K562 (cell line): ENCODE measurements around the gene UTP15. TPM values are rescaled to one million over a fixed set of nuclear protein-coding genes. Genes with fewer than 3 reads are reported as not detected.

ENCODE experiments used
- ATAC-seq: fragments of 200-7000 bp; cut with Tn5 transposase; 3 replicates; pipeline ENCODE4 v1.9.1; 2020; ENCODE audit warnings: moderate library complexity
- BruUV-seq: library from RNA; stranded (reverse); fragments of 400-500 nt; replicated peaks from 2 replicates; lab custom pipeline; 2021; lab: Mats Ljungman, UMichigan
- CTCF ChIA-PET: fragments of 300-600 bp; formaldehyde crosslinking; extraction: SDS; loops from one replicate; lab custom pipeline; 2021; ENCODE audit warnings: low intra/inter-chr PET ratio; lab: Yijun Ruan, JAX
- POLR2A ChIA-PET: fragments of 300-600, 350-650 bp; sonication (Branson Sonifier 250); formaldehyde crosslinking; extraction: SDS; loops from one replicate; lab custom pipeline; 2021; ENCODE audit warnings: antibody characterized with exemption, inconsistent platforms; lab: Yijun Ruan, JAX
- DNase-seq, 4 experiments: peaks; one replicate each; pipeline versions ENCODE4 v3.0.0 to v3.0.0-alpha.2; 2011 to 2018; ENCODE audit warnings: low spot score in 3 of 4, mixed read lengths in 3 of 4; ENCODE audit errors: extremely low read depth in 1 of 4
- FAIRE-seq: peaks from 2 replicates; lab custom pipeline; 2011; peaks lifted over from hg19 to GRCh38; lab: Jason Lieb, UNC
- H2AFZ ChIP-seq: 2 replicates; pipeline ENCODE4 v1.6.0; 2011; ENCODE audit warnings: low read depth, low read length, control low read depth, inconsistent platforms
- H3K27ac ChIP-seq: fragments of 200-600 bp; 3 replicates; pipeline ENCODE4 v1.8.0; 2011; ENCODE audit warnings: low read depth, mild to moderate bottlenecking, control low read depth, inconsistent platforms, low read length, moderate library complexity, mixed read lengths; ENCODE audit errors: extremely low read depth
- H3K27me3 ChIP-seq, 2 experiments: fragments of 300-600 bp in 1 of 2; 2 replicates in 1 of 2; 3 replicates in 1 of 2; pipeline versions ENCODE4 v1.6.0 to v1.8.0; 2011; ENCODE audit warnings: inconsistent platforms in 2 of 2, low read length in 2 of 2, mild to moderate bottlenecking in 1 of 2, mixed read lengths in 1 of 2, moderate library complexity in 1 of 2; ENCODE audit not compliant: control insufficient read depth in 2 of 2, insufficient read depth in 2 of 2
- H3K36me3 ChIP-seq: fragments of 300-600 bp; 3 replicates; pipeline ENCODE4 v1.8.0; 2011; ENCODE audit warnings: mild to moderate bottlenecking, low read length, inconsistent platforms; ENCODE audit not compliant: control insufficient read depth, insufficient read depth
- H3K4me1 ChIP-seq, 2 experiments: fragments of 200-600 bp in 1 of 2; replicated peaks in 1 of 2; 2 replicates in 1 of 2; 3 replicates in 1 of 2; pipeline versions ENCODE4 v1.5.1 to v1.8.0; 2011; ENCODE audit warnings: inconsistent platforms in 2 of 2, low read length in 2 of 2, mild to moderate bottlenecking in 1 of 2, mixed read lengths in 1 of 2, moderate library complexity in 1 of 2; ENCODE audit not compliant: control insufficient read depth in 2 of 2, insufficient read depth in 2 of 2
- H3K4me2 ChIP-seq: 2 replicates; pipeline ENCODE4 v1.6.1; 2011; ENCODE audit warnings: low read length, control low read depth, inconsistent platforms, mixed read lengths; ENCODE audit not compliant: insufficient read depth
- H3K4me3 ChIP-seq: fragments of 200-600 bp; sonication (generic), shearing (Covaris generic); 2 replicates; pipeline ENCODE4 v1.5.1; 2016; ENCODE audit warnings: control low read depth, inconsistent platforms
- H3K79me2 ChIP-seq: fragments of 200-600 bp; 3 replicates; pipeline ENCODE4 v1.8.0; 2011; ENCODE audit warnings: low read length, inconsistent platforms; ENCODE audit not compliant: control insufficient read depth, insufficient read depth
- H3K9ac ChIP-seq, 2 experiments: 2 replicates each; pipeline versions ENCODE4 v1.6.0 to v1.6.1; 2011; ENCODE audit warnings: low read depth in 2 of 2, low read length in 2 of 2, control low read depth in 1 of 2, inconsistent platforms in 1 of 2, mild to moderate bottlenecking in 1 of 2, mixed read lengths in 1 of 2; ENCODE audit not compliant: insufficient read depth in 1 of 2
- H3K9me1 ChIP-seq: one replicate; pipeline ENCODE4 v1.6.0; 2011; ENCODE audit warnings: inconsistent platforms, mild to moderate bottlenecking, low read length, moderate library complexity; ENCODE audit not compliant: control insufficient read depth, insufficient read depth
- H3K9me3 ChIP-seq: replicated peaks from 2 replicates; pipeline ENCODE4 v1.5.1; 2011; ENCODE audit warnings: low read depth, low read length, inconsistent platforms; ENCODE audit not compliant: control insufficient read depth, insufficient read depth
- H4K20me1 ChIP-seq: replicated peaks from 2 replicates; pipeline ENCODE4 v1.6.1; 2011; ENCODE audit warnings: low read length, inconsistent platforms, mixed read lengths; ENCODE audit not compliant: control insufficient read depth, insufficient read depth
- AFF1 ChIP-seq, 2 experiments: fragments of 450-650 bp; IDR thresholded peaks; 2 replicates each; pipeline ENCODE4 v1.6.1; 2018; ENCODE audit warnings: mild to moderate bottlenecking in 2 of 2, low read depth in 1 of 2; ENCODE audit not compliant: partially characterized antibody in 2 of 2
- CTCF ChIP-seq, 3 experiments: IDR thresholded peaks in 2 of 3; conservative IDR thresholded peaks in 1 of 3; 2 replicates each; pipeline ENCODE4 v1.5.1; 2011 to 2012; ENCODE audit warnings: low read length in 3 of 3, mild to moderate bottlenecking in 3 of 3, control low read depth in 2 of 3, improper control_type of control experiment in 1 of 3, inconsistent platforms in 1 of 3, low read depth in 1 of 3, mixed read lengths in 1 of 3, moderate library complexity in 1 of 3; ENCODE audit not compliant: insufficient read depth in 2 of 3
- E2F4 ChIP-seq: sonication (generic); formaldehyde crosslinking; IDR thresholded peaks from 2 replicates; pipeline ENCODE4 v1.8.0; 2022; ENCODE audit warnings: mild to moderate bottlenecking, low read depth, missing genetic modification reagents
- FOSL1 ChIP-seq: fragments of 200-800 bp; sonication (Bioruptor generic); conservative IDR thresholded peaks from 2 replicates; pipeline ENCODE4 v1.6.1; 2016; ENCODE audit warnings: missing genetic modification characterization, missing compliant biosample characterization
- PKNOX1 ChIP-seq: fragments of 450-650 bp; IDR thresholded peaks from 2 replicates; pipeline ENCODE4 v1.6.1; 2016
- ZNF212 ChIP-seq: fragments of 450-650 bp; formaldehyde crosslinking; IDR thresholded peaks from 2 replicates; pipeline ENCODE4 v1.4.0; 2020; ENCODE audit warnings: mild to moderate bottlenecking
- WGBS: fragments of 100-300 bp; shearing (Covaris generic); methylation state at CpG from one replicate; pipeline ENCODE4 v1.1.6; 2016; ENCODE audit warnings: low coverage, mixed read lengths; ENCODE audit not compliant: insufficient coverage; ENCODE audit errors: missing lambda C conversion rate; 5-methylcytosine and 5-hydroxymethylcytosine counted together
- in situ Hi-C: fragments of 300-500 bp; cut with MboI; formaldehyde crosslinking; loops from 4 replicates; pipeline ENCODE4 v1.15.0; 2018; ENCODE audit warnings: inconsistent platforms, mixed read lengths
- intact Hi-C: fragments of 100-400 bp; cut with micrococcal nuclease; formaldehyde crosslinking; loops from 2 replicates; pipeline ENCODE4 v1.14.2; 2022
- polyA plus RNA-seq, 8 experiments: library from polyadenylated mRNA; depleted of rRNA in 4 of 8; stranded (reverse) in 5 of 8; unstranded in 3 of 8; fragments of >200 nt; fragmentation: Nextera tagmentation in 2 of 8; fragmentation: Illumina TruSeq in 1 of 8; extraction: Ambion mirVana in 2 of 8; extraction: Trizol in 1 of 8; gene quantifications; 2 replicates each; pipeline versions ENCODE4 v1.2.1 to v1.2.3, GENCODE V29; 2011 to 2014; ENCODE audit warnings: inconsistent platforms in 1 of 8, missing spikeins in 1 of 8
- total RNA-seq, 7 experiments: library from RNA; depleted of rRNA in 6 of 7; stranded (reverse); fragments of >200 nt in 6 of 7; fragmentation: Illumina TruSeq in 2 of 7; extraction: Trizol in 2 of 7; gene quantifications; 2 replicates each; pipeline versions ENCODE4 v1.2.1 to v1.2.3, GENCODE V29; 2011 to 2021; ENCODE audit warnings: low replicate concordance in 1 of 7

The UTP15 gene
- total and polyA plus RNA-seq, 9 of the 15 experiments (the other 6 are each of a cell fraction or from before 2014, with no cell fraction given): 28.1 to 49.3 (median 37.0) TPM

- no peak for TF ChIP-seq AFF1 (IDR thresholded peaks at IDR 0.05; ENCODE audit: low read depth in 1 of 2, partially characterized antibody in 2 of 2)
- TF ChIP-seq ZNF212 (CRISPR knock-in tag): no peak
- TF ChIP-seq PKNOX1: no peak
- TF ChIP-seq FOSL1 (tag): no peak
Observed at GRCh38 chr5:73552642-73553041, 12.9 kb upstream of the UTP15 start (continued).

GRCh38 chr5:73558950-73559349 lies 6.6 kb upstream of the UTP15 start:
- H2AFZ ChIP-seq: no peak overlapping the region
- peaks cover 11% of the 10 kb centered on the region for H3K79me2 ChIP-seq
- intact Hi-C loops: no loop called here
- no peak overlapping the region for H3K9ac ChIP-seq
- peaks cover 34% of the 10 kb centered on the region; the same call in 2 of the 3 replicates for H3K36me3 ChIP-seq
- H3K27me3 ChIP-seq: no peaks in the 10 kb centered on the region
- WGBS: 38% methylated on average over 1 of the region's 1 CpG
- POLR2A ChIA-PET: interaction anchor here (0.9 kb wide), 1 partner anchor 141 kb away, joined by 3 read pairs; no protein-coding TSS in a partner anchor
- ATAC-seq: no peak
- no peaks in the 10 kb centered on the region for H3K9me3 ChIP-seq
- CTCF ChIA-PET: no interaction called here
- H3K4me1 ChIP-seq: 0 out of 5 replicates have a peak, but pooled peaks cover 0 to 3% of the 10 kb centered on the region in 2 experiments
- no peaks in the 10 kb centered on the region for H4K20me1 ChIP-seq
- DNase-seq: peak in 2 of 4 experiments; percentile 21 to 24
- no TSS peak for BruUV-seq
- FAIRE-seq: no peak
- H3K27ac ChIP-seq: no peak overlapping the region
- in situ Hi-C loops: no loop called here
- no peaks in the 10 kb centered on the region for H3K9me1 ChIP-seq
- no peak overlapping the region for H3K4me3 ChIP-seq
- no peak overlapping the region for H3K4me2 ChIP-seq
- TF ChIP-seq E2F4 (no peak), CTCF (IDR thresholded peaks at IDR 0.05 in 2 of 3, conservative IDR thresholded peaks at IDR 0.05 in 1 of 3; ENCODE audit: insufficient read depth in 2 of 3, low read depth in 1 of 3, low read length in 3 of 3) (0 out of 6 replicates have a peak, but pooled peaks of 1 of the 3 experiments have one; percentile 13)
- TF ChIP-seq, all 486 proteins: peak for 1
